Smooth muscle cell of the brain vasculature (primary cell): Measurements from ENCODE around the gene APOBEC3F.
"Not testable (repeated sequence)": the region's sequence is repeated elsewhere in the genome, so short reads cannot be mapped to it uniquely, and the experiment has no call there.

Source experiments
- DNase-seq: peaks from one replicate; pipeline ENCODE4 v3.0.0-alpha.2; 2012; ENCODE audit warnings: low read depth, low spot score

APOBEC3F gene

DNA sequence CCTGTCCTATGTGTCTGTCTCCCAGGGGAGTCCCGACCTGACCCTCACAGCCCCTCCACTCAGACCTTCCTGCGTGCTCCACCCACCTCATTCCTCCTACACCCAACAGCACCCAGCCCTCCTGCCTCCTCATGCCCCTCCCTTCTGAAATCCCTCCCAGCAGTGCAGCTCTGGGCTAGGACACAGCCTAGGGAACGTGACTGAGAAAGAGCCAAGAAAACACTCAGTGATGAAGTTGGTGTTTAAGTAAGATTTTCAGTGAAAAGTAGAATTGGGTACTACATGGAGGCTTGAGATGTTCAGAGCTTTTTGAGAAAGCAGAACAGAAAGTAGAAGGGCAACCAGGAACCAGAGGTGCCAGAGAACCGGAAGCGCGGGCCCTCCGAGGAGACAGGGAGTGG lies 31.9 kb downstream of the APOBEC3F start:
- DNase-seq: not testable (repeated sequence)

DNA sequence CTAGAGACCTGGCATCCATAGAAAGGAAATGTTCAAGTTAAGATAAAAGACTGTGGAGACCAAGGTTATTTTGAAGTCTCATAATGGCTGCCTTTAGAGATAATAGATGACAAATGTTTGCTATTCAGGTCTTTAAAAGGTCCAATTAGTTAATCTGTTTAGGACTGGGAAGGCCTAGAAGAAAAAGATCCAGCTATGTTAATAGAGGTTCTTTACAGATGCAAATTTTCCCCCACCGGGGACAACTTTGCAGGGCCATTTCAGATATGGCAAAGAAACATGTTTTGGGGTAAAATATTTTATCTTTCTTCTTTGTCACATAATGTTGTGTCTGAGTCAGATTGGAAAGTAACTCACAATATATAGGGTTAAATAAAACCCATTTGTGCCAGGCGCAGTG lies 33.3 kb downstream of the APOBEC3F start:
- DNase-seq: no peak

DNA sequence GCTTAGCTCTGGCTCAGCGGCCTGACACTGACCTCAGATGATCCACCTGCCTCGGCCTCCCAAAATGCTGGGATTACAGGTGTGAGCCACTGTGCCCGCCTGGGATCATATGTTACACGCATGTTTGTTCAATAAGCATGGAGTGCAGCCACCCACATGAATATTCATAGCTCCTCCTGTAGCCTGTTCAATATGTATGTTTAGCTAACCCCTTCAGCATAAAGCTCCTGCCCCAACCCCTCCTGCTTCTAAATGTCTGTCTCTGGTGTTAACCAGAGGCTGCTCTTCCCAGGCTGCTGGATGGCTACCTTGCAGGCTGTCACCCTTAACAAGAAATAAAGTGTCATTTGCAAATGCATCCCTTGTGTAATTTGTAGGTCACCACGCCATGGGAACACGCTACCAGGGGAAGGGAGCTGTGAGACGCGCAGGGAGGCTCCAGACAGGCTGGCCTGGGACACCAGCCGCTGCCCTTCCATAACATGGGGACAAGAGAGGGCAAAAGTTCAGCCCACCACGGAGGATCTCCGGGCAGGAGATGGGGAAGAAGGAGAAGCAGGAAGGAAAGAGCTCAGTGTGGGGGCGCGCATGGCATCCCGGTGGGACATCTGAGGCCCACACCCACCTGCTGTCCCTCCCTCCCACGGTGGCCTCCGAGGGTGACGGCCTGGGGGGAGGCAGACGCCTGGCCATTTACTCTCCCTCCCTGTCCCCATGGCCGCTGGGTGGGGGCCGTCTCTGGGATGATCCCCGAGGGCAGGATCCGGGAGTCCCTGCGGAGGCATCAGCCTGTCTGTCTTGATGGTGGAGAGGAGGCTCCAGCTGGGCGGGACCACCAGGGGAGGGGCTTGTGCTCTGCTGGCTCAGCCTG lies 35.7 kb downstream of the APOBEC3F start:
- DNase-seq: not testable (repeated sequence)

DNA sequence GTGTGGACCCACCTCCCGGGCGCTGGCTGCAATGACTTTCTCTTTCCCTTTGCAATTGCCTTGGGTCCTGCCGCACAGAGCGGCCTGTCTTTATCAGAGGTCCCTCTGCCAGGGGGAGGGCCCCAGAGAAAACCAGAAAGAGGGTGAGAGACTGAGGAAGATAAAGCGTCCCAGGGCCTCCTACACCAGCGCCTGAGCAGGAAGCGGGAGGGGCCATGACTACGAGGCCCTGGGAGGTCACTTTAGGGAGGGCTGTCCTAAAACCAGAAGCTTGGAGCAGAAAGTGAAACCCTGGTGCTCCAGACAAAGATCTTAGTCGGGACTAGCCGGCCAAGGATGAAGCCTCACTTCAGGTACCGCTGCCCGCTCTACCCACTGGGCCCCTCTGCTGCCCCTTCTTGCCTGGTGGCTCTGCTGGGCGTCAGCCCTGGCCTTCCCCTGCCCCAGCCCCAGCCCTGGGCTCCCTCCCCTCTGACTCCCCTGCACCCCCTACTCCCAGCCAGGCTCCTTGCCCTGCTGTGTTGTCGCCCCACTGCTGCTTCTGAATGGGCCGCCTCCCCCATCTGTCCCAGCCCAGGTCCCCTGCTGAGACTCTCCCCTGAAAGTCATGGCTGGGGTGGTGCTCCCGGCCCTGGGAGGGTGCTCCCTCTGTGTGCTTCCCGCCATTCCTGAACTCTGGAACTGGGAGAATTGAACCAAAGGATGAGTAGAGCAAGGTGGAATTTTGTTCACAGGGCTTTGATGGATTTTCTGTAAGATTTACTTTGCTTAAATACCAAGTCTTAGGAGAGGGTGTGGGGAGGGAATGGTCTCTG lies 36.6 kb downstream of the APOBEC3F start, which contains the start of gene APOBEC3G:
Gene APOBEC3G, plus strand, starts transcription at position 250 of the 815 bp plus-strand sequence. Its CDS starts 87 bp downstream, at position 337.
- DNase-seq: not testable (repeated sequence)

DNA sequence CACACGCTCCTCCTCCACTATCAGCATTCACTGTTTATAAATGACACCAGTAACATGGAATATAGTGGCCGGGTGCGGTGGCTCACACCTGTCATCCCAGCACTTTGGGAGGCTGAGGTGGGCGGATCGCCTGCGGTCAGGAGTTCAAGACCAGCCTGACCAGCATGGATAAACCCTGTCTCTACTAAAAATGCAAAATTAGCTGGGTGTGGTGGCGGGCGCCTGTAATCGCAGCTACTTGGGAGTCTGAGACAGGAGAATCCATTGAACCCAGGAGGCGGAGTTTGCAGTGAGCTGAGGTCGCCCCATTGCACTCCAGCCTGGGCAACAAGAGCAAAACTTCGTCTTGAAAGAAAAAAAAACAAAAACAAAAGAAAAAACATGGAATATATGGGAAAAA lies 37.2 kb downstream of the APOBEC3F start:
- not testable (repeated sequence) for DNase-seq

DNA sequence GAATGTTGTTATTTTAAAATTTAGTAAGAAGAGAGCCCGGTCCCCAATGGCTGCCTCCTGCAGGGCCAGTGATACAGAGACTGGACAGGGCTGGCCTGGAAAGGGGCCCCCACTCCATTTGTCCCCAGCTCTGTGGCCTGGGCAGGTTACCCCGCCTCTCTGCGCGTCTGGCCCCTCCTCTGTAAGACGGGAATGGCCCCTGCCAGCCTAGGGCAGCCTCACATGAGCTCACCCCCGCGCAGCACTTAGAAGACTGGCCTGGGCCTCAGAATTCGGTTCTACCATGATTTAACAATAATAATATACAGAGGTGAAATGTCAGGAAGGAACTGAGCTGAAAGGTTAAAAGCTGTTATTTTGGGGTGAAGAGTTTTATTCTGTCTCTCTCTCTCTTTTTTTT lies 37.7 kb downstream of the APOBEC3F start:
- DNase-seq: no peak

DNA sequence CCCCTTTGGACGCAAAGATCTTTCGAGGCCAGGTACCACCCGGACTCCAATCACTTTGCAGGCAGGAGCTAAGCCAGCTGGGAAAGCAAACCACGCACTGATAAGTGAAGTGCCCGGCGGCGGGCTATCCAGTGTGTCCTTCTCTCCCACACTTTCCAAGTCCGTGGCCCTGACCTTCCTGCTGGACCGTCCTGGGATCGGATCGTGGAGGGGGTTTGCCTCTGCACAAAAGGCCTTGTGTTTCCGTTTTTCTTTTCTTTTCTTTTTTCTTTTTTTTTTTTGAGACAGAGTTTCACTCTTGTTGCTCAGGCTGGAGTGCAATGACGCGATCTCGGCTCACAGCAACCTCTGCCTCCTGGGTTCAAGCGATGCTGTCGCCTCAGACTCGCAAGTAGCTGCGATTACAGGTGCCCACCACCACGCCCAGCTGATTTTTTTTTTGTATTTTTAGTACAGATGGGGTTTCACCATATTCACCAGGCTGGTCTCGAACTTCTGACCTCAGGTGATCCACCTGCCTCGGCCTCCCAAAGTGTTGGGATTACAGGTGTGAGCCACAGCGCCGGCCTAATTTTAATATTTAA lies 38.5 kb downstream of the APOBEC3F start:
- DNase-seq: not testable (repeated sequence)

DNA sequence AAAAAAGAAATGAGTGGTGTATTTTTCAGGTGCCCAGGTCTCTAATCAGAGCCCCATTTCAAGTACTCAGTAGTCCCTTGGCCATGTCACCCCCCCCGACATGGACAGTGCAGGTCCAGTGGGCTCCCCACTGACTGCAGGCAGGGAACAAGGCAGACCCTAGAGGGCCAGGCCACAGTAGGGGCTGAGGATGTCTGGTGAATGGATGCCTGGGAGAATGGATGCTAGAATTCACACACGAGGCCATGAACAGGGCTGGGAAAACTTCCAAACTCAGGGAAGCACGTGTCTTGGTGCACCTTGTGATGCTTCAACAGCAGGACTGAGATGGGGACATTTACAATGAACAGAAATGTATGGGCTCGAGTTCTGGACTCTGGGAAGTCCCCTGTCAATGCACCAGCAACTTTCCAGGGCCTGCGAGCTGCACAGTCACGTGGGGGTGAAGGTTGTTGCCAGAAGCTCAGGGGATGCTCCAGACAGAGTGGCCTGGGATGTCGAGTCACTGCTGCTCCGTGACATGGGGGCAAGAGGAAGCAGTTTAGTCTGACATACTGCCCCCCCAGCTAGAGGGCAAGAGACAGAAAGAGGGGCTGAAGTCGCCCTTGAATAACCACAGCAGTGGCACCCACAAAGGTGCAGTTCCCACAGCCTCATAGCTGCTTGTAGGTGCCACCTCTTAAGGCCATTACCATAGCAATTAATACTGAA lies 39.5 kb downstream of the APOBEC3F start:
- no peak for DNase-seq

DNA sequence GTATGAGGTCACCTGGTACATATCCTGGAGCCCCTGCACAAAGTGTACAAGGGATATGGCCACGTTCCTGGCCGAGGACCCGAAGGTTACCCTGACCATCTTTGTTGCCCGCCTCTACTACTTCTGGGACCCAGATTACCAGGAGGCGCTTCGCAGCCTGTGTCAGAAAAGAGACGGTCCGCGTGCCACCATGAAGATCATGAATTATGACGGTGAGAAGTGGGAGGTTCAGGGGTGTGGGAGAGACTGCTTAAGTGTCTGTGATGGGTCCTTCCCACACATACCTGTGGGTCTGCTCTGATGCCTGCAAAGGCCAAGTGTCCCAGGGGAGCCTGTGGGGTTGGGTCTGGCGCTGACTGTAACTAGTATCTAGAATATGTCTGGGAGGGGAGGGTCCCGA lies 40.4 kb downstream of the APOBEC3F start:
- no peak for DNase-seq

DNA sequence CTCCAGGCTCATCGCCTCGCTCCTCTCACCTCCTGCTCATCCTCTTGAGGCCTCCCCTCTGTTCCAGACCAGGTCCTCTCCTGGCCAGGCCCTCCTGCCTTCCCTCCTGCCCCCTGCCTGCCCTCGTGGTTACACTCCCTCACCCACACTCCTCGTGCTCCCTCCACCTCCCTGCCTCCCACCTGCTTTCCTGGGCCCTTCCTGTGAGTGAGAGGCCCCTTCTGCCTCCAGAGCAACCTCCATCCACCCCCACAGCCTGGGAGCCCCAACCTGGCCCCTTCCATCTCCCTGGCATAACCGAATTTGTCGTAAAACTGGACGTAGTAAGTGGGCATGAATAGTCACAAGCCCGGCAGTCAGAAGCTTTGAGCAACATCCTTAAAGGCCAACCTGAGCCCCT lies 40.9 kb downstream of the APOBEC3F start:
- no peak for DNase-seq

DNA sequence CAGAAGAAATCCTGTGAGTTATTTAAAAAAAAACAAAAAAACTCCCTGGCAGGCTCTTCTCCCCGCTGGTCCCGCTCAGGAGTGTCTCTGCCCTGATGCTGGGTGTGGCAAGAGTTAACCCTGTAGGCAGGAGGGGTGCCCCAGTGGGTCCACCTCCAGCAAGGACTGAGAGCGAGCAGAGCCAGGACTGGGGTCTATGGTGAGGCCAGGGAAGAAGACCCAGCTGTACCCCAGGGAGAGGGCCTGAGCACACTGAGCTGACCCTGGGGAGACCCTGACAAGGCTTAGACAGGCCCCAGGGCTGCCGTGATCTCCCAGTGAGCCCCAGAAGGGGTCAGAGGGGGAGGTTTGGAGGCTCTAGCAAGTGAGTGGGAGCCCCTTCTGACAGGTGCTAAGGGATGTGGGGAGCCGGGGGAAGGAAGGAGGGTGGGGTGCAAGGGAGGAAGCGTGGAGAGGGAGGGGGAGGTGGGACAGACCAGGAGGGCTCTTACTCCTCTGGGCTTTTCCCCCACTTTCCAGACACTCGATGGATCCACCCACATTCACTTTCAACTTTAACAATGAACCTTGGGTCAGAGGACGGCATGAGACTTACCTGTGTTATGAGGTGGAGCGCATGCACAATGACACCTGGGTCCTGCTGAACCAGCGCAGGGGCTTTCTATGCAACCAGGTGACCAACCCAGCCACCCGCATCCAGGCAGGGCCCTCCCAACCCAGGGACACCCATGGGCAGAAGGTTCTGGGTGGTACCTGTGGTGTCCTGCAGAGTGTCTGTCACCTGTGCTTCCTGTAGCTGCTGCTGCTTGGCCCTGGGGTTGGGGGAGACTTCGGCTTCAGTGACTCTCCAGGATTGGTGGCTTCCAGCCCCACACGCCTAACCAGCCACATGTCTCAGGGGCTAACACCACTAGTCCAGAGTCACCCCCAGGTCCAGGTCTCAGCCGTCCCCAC lies 42.8 kb downstream of the APOBEC3F start:
- no peak for DNase-seq

DNA sequence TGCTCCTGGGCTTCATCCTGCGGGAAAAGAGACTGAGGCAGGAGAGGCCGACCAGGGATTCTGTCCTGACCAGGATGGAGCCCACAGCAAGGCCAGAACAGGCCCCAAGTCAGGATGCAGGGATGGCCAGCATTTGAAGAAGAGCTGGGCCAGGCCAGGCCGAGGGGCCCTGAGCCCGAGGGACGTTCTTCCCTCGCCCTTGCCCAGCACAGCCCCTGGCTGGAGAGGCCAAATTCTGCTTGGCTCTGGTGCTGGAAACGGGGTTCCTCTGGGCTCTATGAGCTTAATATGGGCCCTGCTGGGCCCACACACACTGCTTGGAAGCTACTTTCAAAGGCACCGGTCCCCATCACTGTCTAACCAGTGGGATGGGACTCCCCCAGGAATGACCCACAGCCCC lies 44.0 kb downstream of the APOBEC3F start:
- no peak for DNase-seq

DNA sequence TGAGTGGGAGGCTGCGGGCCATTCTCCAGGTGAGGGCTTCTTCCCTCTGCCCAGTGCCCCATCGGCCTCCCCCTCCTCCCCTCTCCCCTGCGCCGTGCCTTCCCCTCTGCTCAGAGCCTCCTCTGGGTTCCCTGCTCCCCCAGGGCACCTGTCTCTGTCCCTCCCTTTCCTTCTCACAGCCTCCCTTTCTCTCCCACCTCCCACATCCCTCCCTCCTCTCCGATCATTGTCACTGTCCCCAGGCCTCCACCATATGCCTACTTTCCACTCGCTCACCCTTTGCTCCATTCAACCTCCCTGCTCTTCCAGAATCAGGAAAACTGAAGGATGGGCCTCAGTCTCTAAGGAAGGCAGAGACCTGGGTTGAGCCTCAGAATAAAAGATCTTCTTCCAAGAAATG lies 46.4 kb downstream of the APOBEC3F start:
- DNase-seq: no peak

DNA sequence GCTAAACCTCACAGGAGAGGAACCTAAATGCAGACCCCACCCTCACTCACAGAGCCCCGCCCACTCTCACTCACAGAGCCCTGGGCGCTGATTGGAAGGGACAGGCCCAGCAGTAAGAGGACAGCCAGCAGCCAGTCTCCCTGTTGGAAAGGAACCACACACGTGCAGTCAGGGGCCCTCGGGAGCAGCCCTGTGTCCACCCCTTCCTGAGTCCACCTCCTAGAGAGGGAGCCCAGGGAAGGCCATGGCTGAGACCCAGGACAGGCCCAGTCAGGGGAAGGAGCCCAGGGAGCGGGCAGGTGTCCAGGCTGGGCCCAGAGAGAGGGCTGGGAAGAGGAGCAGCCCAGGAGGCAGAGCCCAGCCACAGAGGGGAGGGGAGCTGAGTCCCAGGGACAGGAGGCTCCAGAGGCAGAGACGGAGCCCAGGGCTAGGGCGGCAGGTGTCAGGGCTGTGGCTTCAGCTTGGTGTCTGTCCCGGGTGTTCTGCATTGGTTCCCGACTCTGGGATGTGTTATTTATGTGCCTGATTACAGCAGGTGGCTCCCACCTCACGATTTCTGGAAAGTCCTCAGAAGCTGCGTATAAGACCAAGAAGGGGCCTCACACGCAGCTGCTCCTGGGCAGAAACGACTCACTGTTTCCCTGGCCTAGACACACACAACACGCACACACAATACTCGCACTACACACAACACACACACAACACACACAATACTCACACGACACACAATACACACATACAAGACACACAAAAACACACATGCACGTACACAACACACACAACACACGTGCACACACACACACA lies 47.4 kb downstream of the APOBEC3F start:
- no peak for DNase-seq

DNA sequence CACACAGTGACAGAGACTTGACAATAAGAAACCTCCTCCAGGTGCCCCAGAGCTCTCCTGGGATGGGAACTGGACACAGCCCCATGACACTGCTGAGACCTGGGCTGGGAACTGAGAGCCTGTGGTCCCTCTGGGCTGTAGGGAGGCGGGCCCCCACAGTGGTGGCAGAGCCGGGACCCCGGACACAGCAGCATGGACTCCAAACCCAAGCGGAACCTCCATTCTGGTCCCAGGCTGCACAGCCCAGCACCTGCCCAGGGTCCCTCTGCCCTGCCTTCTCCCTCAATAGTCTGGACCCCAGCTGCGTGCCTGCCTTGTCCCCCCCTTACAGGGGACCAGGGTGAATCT lies 48.0 kb downstream of the APOBEC3F start:
- no peak for DNase-seq

DNA sequence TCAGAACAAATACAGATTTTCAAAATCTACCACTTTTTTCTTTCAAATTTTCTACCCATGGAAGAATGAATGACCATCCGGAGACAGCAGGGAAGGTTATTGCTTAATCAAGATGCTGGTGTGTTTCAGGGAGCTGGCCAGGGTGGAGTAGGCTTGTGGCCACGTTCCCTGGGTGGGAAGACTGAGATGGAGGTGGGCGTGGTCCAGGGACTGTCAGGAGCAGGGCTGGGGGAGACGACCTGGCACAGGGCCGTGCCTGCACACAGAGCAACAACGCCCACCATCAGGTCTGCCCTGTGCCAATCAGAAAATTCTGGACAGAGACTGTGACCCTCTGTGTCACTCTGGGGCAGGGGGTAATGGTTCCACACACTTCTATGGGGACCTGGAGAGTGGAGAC lies 49.3 kb downstream of the APOBEC3F start:
- DNase-seq: no peak

DNA sequence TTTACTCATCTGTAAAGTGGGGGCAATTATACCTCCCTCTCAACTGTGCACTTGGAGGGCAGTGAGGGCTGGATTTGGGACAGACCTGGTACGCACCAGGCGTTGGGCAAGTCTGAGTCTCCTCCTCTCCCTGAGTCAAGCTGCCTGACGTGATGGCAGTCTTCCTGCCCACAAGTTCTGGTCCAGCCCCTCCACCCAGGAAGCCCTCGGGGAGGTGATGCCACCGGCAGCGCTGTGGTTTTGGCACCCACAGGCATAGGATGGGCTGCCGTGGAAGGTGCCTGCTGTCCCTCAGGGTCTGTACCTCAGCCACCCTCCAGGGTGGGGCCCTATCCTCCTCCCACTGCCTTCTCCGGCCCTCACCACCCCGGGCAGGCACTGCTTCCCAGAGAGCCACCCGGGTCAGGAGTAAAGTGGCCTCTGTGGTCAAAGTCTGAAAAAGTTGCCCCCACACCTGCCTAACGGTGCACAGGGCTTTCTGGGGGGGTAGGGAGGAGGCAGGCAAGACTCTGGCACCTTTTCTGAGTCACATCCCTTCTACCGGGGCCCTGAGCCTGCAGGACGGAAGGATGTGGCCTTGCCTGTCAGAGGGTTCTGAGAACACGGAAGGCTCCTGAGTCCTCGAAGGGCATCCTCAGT lies 49.9 kb downstream of the APOBEC3F start:
- no peak for DNase-seq

DNA sequence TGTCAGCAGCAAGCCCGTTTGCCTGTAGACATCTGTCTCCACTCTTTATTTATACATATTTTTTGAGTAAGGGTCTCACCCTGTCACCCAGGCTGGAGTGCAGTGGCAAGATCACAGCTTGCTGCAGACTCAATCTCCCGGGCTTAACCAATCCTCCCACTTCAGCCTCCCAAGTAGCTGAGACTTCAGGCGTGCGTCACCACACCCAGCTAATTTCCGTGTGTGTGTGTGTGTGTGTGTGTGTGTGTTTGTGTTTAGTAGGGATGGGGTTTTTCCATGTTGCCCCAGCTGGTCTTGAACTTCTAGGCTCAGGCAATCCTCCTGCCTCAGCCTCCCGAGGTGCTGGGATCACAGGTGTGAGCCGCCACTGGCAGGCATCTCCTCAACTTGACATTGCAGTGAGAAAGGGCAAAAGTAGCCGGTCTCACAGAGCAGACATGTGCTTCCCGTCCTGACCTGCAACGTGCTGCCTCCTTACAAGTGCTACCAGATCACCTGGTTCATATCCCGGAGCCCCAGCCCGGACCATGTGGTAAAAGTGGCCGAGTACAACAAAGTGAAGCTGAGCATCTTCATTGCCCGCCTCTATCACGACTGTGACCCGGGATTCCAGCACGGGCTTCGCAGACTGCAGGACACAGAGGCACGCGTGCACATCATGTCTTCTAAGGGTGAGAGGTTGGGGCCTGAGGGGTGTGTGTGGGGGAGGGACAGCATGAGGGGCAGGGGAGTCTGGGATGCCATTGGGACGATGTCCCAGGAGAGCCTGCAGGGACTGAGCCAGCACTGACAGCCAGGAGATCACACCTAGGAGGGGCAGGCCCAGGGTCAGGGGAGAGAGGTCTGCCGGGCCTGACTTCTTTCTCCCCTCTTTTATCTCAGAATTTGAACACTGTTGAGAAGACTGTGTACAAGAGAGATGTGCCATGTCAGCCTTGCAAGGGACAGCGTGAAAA lies 50.7 kb downstream of the APOBEC3F start:
- no peak for DNase-seq
